ENCODE data around the gene DACT2. TPM values are rescaled to one million over a fixed set of nuclear protein-coding genes. Genes with fewer than 3 reads are reported as not detected.

The DACT2 gene
- total and polyA plus RNA-seq, 2 of the 8 experiments (the other 6 are each of a cell fraction or from before 2014, with no cell fraction given): 2.9 to 3.1 TPM

DNA sequence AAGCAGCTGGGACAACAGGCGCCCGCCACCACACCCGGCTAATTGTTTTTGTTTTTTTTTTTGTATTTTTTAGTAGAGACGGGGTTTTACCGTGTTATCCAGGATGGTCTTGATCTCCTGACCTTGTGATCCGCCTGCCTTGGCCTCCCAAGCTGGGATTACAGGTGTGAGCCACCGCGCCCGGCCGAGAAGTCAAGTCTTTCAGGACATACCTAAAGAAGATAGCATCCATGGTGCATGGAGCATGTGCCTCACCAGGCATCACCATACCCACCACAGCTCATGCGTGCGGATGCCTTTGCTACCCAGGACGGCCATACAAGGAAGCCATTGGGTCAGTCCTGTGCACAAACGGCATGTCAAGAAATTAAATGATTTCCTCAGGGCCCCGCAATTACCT, 60.8 kb downstream of the DACT2 start (continued):
- TF ChIP-seq, protein P1, sequence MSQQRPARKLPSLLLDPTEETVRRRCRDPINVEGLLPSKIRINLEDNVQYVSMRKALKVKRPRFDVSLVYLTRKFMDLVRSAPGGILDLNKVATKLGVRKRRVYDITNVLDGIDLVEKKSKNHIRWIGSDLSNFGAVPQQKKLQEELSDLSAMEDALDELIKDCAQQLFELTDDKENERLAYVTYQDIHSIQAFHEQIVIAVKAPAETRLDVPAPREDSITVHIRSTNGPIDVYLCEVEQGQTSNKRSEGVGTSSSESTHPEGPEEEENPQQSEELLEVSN (IDR thresholded peaks at IDR 0.05): no peak
